Left renal cortex interstitium (tissue), 4 donors: ENCODE measurements around the gene ESPNL. TPM values are rescaled to one million over a fixed set of nuclear protein-coding genes. Genes with fewer than 3 reads are reported as not detected.

ENCODE experiments used
- DNase-seq, 4 donors: peaks; one replicate each; pipeline ENCODE4 v3.0.0-alpha.2; 2013; ENCODE audit warnings: low read depth in 4 of 4, low spot score in 2 of 4, missing footprints in 1 of 4
- polyA plus RNA-seq, 4 donors: library from polyadenylated mRNA; unstranded; fragments of 120-200 nt; gene quantifications; one replicate each; pipeline ENCODE4 v1.2.1, GENCODE V29; 2013; ENCODE audit not compliant: insufficient read length in 4 of 4

ESPNL gene
- polyA plus RNA-seq, 4 donors: 0.25 to 3.0 (median 2.1) TPM

- DNase-seq: no peak
Observed at GRCh38 chr2:238125127-238125885, 25.2 kb downstream of the ESPNL start.

DNA sequence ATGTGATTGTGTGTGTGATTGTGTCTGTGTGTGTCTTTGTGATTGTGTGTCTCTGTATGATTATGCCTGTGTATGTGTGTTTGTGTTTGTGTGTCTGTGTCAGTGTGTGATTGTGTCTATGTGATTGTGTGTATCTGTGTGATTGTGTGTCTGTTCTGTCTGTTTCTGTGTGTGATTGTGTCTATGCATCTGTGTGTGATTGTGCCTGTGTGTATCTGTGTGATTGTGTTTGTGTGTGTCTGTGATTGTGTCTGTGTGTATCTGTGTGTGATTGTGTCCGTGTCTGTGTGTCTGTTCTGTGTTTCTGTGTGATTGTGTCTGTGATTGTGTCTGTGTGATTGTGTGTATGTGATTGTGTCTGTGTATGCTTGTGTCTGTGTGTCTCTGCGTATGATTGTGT lies 26.2 kb downstream of the ESPNL start:
- no peak for DNase-seq

DNA sequence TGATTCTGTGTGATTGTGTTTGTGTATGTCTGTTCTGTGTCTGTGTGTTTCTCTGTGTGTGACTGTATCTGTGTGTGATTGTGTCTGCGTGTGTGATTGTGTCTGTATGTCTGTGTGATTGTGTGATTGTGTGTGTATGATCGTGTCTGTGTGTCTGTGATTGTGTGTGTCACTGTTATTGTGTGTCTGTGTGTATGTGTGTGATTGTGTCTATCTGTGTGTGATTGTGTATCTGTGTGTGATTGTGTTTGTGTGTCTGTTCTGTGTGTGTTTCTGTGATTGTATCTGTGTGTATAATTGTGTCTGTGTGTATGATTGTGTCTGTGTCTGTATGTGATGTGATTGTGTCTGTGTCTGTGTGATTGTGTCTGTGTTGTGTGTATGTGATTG lies 26.6 kb downstream of the ESPNL start:
- DNase-seq: no peak

GRCh38 chr2:238127165-238128060 lies 27.3 kb downstream of the ESPNL start:
- DNase-seq: peak in 2 of 4 donors; percentile 41 to 53

DNA sequence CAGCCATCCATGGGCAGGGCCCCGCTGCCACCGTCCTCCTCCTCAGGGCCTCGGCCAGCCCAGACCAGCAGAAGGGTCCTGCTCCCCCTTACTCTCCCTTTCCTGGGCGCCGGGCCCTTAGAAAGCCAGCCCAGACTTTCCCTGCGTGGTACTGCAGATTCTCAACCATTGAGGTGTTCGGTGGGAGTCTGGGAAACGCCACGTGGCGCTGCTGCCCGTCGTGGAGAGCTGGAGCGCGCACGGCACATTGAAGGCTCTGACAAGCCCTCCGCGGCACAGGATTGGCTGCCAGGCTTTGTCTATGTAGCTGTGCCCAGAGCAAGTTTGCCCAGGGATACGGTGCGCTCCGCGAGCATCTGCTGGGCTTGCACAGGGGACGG lies 27.9 kb downstream of the ESPNL start:
- DNase-seq: no peak

- no peak for DNase-seq
Observed at GRCh38 chr2:238128534-238129001, 28.4 kb downstream of the ESPNL start.

DNA sequence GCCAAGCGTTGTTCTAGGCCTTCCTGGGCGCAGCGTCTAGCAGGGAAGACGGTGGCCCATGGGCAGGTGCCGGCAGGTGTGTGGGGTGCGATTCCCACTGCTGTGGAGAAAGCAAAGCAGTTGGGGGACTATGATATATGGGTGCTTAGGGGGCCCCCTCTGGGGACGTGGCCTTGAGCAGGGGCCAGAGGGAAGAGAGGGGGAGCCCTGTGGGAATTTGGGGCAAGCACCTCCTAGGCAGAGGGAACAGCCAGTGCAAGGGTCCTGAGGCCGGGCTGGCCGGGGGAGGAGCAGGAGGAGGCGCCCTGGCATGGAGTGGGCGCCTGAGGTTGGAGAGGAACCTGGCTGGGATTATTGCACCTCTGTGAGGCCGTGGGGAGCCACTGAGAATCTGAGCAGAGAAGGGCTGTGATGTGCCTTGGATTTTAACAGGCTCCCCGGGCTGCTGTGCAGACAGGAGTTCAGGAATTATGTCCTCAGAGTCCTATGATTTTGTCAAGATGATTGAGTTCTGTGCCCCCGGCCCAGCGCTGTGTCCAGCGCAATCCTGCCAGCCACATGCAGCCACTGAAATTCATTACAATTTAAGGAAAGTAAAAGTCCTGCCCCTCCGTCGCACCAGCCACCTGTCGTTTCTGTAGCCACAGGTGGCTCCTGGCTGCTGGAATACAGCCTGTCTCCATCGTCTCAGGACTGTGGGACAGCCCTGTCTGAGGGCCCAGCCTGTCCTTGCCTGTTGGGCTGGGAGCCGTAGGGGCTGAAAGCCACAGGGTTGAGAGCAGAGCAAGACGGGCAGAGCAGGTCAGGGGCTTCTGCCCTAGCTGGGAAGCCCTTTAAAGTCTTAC lies 29.2 kb downstream of the ESPNL start:
- no peak for DNase-seq

DNA sequence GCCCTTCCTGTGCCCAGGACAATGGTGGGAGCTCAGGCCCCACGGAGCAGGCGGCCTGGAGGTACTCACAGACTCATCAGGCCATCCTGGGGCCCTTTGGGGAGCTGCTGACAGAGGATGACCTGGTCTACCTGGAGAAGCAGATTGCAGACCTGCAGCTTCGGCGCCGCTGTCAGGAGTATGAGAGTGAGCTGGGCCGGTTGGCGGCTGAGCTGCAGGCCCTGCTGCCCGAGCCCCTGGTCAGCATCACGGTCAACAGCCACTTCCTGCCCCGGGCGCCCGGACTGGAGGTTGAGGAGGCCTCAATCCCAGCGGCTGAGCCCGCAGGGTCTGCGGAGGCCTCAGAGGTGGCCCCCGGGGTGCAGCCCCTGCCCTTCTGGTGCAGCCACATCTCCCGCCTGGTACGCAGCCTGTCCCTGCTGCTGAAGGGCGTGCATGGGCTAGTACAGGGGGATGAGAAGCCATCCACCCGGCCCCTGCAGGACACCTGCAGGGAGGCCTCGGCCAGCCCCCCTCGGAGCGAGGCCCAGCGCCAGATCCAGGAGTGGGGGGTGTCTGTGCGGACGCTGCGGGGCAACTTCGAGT lies 30.1 kb downstream of the ESPNL start:
- DNase-seq: no peak

DNA sequence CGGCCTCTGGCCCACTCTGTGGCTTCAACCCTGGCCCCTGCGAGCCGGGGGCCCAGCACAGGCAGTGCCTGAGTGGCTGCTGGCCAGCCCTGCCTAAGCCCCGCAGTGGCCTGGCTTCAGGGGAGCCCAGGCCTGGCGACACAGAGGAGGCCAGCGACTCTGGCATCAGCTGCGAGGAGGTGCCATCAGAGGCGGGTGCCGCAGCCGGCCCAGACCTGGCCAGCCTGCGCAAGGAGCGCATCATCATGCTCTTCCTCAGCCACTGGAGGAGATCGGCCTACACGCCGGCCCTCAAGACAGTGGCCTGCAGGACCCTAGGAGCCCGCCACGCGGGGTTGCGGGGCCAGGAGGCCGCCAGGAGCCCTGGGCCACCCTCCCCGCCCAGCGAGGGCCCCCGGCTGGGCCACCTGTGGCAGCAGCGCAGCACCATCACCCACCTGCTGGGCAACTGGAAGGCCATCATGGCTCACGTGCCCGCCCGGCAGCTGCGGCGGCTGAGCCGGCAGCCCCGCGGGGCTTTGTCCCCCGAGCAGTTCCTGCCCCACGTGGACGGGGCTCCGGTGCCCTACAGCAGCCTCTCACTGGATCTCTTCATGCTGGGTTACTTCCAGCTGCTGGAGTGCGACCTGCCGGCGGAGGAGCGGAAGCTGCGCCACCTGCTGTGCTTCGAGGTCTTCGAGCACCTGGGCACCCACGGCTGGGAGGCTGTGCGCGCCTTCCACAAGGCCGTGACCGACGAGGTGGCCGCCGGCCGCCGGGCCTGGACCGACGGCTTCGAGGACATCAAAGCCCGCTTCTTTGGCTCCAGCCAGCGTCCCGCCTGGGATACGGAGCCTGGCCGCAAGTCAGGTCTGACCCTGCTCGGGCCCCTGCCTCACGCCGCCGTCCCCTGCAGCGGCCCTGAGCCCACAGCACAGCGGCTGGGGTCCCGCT lies 30.8 kb downstream of the ESPNL start:
- no peak for DNase-seq

DNA sequence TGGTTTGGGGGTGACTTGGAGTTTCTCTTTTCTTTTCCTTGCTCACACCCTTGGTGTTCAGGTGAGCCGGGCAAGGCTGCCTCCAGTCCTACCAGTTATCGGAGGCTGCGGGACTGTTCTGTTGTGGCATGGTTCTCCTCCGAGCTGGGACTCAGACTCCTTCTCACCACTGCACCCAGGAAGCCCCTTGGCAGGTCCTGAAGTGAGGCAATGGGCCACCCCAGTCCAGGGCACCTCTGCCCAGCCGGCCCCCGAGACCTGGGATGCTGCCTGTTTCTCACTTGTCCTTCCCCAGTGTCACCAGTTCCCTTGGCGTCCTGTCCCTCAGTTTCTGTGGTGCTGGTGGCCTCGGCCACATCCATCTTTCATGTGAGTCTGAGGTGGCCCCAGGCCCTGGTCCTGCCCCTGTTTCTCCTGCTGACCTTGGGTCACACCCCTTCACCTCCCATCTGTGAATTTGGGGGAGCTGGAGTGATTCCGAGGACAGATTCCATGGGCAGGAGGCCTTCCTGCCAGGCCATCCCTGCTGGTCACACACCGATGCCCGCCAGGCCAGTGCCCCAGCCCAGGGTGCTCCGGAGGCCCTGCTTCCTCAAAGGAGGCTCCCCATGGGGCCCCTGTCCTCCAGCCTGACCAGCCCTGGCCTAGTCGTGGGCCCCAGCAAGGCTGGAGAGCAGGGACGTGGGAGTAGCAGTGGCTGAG lies 31.8 kb downstream of the ESPNL start:
- DNase-seq: no peak

GRCh38 chr2:238132463-238133450 lies 32.6 kb downstream of the ESPNL start:
- no peak for DNase-seq

DNA sequence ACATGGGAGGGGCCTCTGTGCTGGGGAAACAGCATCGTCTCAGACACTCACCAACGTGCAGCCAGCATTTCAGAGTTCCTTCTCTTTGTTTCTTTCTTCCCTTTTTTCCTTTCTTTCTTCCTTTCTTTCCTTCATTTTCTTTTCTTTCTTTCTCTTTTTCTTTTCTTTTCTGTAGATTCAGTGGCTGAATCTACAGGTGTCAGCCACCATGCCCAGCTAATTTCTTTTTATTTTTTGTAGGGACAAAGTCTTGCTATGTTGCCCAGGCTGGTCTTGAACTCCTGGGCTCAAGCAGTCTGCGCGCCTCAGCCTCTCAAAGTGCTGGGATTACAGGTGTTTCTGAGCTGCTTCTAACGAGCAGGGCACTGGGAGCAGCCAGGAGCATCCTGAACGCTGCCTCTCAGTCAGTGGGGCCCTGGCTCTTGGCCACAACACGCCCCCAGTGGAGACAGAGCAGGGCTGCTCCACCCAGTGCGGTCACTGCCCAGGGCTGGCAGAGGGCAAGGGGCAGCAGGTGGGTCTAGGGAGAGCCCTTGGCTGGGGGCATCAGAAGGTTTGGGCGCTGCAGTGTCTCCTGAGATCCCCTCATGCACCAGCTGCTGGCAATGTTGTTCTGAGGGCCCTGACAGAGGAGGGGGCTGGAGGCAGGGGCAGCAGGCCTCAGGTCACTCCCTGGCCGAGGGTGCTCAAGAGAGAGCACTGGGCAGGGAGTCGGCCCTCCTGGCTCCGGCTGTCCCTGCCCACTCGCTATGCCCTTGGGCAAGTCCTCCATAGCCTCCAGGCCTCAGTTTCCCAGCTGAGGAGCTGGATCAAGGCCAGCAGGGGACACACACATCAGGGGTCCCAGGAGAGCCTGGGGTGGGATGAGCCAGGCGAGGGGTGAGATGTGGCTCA lies 33.6 kb downstream of the ESPNL start:
- DNase-seq: no peak

DNA sequence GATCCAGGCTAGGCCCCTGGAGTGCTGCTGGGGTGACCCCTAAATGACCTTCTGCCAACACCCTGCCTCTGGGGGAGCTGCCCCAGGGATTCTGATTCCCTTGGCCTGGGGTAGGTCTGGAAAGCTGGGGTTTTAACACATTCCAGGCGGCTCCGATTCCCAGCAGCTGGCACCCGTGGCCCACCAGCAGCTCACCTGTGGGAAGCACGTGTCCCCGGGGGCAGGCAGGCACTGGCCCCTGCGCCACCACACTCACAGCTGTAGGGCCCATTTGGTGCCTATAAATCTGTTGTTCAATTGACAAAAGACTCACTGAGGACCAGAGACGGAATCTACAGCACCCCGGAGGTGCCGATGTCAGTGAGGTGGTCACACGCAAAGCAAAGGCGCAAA lies 34.2 kb downstream of the ESPNL start:
- DNase-seq: no peak

- DNase-seq: no peak
Observed at GRCh38 chr2:238135601-238136150, 35.5 kb downstream of the ESPNL start.

GRCh38 chr2:238136820-238137537 lies 36.8 kb downstream of the ESPNL start:
- no peak for DNase-seq

DNA sequence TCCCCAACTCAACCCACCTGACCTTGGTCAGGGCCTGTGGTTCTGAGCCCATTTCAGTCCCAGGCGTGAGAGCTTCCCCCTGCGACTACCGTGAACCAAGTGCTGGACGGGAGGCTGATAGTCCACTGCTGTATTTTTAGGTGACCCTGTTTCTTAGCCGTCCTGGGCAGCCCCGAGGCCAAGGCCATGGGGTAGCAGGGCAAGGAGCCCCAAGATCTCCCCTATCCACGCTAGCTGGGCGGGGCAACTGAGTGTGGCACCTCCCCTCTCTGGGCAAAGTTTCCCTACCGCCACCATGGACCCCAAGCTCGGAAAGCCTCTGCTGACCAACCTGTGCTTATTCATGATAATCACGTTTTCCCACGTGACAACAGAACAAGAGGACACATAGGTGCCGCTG lies 37.7 kb downstream of the ESPNL start:
- no peak for DNase-seq
